GM19438 (cell line): Measurements from ENCODE around the gene NAGPA.
"Not testable (repeated sequence)": the region's sequence is repeated elsewhere in the genome, so short reads cannot be mapped to it uniquely, and the experiment has no call there.

Experiments used
- ATAC-seq: cut with Tn5 transposase; IDR thresholded peaks from one replicate; pipeline ENCODE4 v1.9.1; 2021; ENCODE audit warnings: low read depth; ENCODE audit not compliant: unreplicated experiment

NAGPA gene, protein sequence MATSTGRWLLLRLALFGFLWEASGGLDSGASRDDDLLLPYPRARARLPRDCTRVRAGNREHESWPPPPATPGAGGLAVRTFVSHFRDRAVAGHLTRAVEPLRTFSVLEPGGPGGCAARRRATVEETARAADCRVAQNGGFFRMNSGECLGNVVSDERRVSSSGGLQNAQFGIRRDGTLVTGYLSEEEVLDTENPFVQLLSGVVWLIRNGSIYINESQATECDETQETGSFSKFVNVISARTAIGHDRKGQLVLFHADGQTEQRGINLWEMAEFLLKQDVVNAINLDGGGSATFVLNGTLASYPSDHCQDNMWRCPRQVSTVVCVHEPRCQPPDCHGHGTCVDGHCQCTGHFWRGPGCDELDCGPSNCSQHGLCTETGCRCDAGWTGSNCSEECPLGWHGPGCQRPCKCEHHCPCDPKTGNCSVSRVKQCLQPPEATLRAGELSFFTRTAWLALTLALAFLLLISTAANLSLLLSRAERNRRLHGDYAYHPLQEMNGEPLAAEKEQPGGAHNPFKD

DNA sequence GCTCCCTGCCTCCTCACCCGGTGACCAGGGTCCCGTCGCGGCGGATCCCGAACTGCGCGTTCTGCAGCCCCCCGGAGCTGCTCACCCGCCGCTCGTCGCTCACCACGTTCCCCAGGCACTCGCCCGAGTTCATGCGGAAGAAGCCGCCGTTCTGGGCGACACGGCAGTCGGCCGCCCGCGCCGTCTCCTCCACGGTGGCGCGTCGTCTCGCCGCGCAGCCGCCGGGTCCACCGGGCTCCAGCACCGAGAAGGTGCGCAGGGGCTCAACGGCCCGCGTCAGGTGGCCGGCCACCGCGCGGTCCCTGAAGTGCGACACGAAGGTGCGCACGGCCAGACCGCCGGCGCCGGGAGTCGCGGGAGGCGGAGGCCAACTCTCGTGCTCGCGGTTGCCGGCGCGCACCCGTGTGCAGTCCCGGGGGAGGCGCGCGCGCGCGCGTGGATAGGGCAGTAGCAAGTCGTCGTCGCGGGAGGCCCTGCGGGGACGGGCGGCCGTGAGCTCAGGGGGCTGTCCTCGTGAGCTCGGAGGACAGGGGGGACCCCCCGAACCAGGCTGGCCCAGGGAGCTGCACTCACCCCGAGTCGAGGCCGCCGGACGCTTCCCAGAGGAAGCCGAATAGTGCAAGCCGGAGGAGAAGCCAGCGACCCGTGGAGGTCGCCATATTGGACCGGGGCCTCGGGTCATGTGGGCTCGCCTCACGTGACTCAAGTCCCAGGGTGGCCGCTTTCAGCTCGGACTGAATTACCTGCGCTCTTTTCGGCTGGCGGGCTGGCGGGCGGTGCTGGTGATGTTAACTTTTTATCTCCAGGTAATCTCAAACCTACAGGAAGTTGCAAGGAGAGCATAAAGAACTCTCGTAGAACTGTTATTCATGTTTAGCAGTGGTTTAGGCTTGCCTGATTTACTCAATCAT is at the start of gene NAGPA:
NAGPA (minus strand) TSS at position 680 of the 911 bp plus-strand sequence; CDS start at position 659, 21 bp downstream.
- peak; percentile 96 for ATAC-seq

DNA sequence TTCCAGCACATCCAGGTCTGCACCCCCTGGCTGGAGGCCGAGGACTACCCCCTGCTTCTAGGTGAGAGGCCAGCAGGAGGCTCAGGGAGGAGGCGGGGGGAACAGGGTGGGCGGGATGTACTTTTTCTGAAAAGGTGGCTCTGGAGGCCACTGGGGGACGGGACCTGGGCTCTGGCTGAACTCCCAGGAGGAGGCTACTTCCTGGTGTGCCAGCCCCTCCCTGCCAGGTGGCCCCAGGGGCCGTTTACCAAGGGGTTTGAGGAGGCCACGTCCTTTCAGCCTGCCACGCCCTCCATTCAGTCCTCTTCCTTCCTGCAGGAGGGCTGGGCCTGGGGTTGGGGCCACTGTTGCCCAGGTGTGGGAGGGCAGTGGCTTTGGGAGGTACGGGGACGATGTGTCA is 47.3 kb upstream of the NAGPA start:
- not testable (repeated sequence) for ATAC-seq

DNA sequence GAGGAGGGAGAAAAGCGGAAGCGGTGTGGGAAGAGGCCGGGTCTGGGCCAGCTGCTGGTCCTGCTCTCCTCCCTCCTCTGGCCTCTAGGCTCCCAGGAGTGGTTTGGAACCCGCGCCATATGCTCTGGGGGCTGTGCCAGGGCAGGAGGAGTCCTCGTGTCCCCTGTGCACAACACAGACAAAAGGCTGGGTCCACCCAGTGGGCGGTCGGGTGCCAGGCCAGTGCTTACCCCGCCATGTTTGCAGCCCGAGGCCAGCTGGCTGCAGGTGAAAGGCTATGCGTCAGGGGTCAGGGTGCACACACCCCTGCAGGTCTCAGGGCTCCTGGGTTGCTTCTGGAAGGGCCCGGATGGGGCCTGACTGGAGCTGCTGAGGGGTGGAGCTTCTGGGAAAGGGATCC is 46.7 kb upstream of the NAGPA start:
- ATAC-seq: not testable (repeated sequence)

DNA sequence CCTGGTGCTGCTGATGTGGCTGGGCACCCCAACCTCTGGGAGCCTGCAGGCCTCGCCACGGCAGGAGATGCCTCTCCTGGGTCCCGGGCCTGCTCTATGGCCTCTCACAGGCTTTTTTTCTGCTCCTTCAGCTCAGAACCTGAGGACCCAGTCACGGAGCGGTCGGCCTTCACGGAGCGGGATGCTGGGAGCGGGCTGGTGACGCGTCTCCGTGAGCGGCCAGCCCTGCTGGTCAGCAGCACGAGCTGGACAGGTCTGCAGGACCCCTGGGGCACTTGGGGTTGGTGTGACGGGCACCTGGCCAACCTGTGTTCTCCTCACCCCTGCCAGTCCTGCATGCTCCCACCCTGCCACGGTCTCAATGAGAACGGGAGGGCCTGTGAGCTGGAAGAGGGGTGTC is 44.9 kb upstream of the NAGPA start:
- ATAC-seq: no peak

DNA sequence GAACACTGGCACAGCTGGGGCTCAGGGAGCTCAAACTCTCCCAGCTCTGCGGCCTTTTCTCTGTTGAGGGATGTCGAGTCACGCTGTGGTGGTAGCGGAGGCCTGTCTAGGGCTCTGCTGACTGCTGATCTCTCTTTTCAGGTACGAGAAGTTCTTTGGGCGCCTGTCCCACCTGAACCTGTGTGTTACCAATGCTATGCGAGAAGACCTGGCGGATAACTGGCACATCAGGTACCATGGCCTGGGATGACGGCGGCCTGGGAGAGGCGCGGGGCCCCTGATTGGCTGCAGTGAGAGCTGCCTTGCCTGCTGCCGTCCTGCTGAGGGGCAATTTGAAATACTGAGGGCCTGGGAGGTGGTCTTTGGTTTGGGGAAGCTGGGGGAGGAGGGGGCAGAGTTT is 43.6 kb upstream of the NAGPA start:
- ATAC-seq: no peak

DNA sequence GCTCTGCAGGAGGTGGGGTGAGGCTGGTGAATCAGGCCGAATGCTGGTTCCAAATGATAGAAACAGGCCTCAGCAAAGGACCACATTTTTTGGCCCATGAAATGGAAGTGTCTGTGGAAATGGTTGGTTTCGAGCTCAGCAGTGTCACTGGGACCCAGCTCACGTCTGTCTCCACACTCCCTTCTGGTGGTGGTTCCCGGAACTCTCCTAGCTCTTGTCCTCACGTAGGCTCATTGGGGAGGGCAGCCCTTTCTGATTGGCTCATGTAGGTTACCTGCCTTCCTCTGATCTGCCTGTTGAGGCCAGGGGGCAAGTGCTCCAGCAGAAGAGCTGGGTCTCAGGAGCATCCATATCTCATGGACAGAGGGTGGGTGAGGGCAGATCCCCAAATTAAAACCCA is 41.9 kb upstream of the NAGPA start:
- ATAC-seq: no peak

DNA sequence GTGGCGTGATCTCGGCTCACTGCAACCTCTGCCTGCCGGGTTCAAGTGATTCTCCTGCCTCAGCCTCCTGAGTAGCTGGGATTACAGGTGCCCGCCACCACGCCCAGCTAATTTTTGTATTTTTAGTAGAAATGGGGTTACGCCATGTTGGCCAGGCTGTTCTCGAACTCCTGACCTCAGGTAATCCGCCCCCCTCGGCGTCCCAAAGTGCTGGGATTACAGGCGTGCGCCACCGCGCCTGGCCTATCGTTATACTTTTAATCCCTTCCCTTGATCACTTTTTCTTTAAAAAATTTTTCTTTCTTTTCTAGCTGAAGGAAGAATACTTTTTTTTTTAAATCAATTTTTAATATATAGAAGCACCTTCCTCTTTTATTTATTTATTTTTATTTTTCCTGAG is 40.0 kb upstream of the NAGPA start:
- ATAC-seq: not testable (repeated sequence)

DNA sequence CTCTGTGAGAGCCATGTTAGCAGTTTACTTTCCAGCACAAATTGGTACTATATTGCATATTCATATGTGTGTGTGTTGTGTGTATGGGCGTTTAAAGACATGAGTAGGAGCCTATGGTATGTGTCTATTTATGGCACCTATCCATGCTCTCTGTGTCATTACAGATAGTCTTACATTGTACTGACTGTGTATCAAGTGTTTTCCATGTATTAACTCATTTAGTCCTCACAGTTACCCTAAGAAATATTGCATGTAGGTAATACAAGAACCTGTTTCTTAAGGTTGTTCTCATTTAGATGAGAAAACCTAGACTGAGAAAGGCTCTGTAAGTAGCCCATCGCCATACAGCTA is 39.5 kb upstream of the NAGPA start:
- no peak for ATAC-seq

DNA sequence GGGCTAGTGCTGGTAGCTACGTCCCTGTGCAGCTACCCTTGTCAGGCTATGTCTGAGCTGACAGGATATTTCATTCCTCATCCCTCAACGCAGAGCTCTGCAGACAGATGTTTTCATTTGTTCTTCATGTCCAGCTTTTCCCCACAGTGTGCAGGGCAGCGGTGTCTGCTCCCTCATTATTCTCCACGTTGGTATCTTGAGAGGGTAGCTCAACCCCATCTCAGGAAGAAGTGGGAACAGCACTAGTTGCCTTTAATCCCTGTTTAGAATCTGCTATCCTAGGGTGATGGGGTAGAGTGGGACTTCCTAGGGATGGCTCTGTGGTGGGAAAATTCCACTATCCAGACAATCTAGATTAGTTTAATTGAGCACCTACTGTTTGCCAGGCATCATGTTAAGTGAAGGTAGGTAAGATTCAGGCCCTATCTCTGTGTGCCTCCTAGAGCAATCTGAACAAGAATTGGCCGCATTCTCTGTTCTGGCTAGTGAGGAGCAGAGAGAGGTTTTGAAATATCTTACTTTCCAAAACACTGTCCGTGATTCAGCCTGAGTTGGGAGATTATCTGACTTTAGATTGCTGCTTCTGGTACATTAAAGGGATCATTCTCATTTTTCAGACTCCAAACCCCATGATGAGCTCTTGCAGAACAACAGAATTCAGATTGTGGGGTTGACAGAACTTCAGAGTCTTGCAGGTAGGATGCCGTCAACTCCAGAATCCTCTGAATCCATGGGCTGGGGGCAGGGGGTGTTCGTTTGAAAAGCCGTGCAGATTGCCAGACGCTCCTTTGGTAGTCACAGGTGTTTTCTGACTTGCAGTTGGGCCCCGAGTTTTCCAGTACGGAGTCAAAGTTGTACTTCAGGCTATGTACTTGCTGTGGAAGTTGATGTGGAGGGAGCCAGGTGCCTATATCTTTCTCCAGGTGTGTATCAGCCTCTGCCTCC is 38.9 kb upstream of the NAGPA start:
- peak; percentile 15 for ATAC-seq

DNA sequence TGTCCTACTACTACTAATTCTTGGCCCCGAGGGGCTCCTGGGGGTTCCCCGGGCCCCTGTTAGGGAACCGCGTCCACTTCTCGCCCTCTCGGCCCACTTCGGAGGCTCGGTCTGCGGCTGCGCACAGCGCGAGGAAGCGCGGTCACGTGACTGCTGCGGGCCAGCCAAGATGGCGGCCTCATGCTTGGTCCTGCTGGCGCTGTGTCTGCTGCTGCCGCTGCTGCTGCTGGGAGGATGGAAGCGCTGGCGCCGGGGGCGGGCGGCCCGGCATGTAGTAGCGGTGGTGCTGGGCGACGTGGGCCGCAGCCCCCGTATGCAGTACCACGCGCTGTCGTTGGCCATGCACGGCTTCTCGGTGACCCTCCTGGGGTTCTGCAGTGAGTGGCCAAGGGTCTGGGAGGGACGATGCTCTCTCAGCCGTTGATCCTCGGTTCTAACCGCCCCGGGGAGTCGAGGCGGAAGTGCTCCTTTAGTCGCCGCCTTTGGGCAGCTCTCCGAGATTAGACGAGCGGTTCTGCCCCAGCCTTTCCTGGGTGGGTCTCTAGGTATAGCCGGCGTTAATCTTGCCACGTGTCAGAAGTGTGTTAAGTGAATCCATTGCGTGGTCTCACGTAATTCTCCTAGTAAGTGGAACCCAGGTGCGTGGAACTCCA is 38.1 kb upstream of the NAGPA start, which contains the start of gene ALG1:
ALG1 (plus strand) TSS at position 163 of the 653 bp plus-strand sequence; CDS start at position 170, 7 bp downstream.
- peak; percentile 79 for ATAC-seq

DNA sequence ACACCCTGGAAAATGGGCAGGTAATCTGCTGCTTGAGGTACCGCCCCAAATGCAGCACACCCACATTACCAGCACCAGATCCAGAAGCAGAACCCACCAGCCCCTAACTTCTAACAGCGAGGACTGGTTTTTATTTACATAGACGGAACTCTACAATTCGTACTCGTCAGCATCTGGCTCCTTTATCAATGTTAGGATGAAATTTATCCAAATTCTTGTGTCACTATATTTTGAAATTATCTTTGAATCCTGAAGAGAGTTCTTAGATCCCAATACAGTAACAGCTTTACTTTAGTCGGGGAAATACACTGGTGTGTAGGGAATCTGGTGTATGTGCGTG is 37.6 kb upstream of the NAGPA start:
- no peak for ATAC-seq

DNA sequence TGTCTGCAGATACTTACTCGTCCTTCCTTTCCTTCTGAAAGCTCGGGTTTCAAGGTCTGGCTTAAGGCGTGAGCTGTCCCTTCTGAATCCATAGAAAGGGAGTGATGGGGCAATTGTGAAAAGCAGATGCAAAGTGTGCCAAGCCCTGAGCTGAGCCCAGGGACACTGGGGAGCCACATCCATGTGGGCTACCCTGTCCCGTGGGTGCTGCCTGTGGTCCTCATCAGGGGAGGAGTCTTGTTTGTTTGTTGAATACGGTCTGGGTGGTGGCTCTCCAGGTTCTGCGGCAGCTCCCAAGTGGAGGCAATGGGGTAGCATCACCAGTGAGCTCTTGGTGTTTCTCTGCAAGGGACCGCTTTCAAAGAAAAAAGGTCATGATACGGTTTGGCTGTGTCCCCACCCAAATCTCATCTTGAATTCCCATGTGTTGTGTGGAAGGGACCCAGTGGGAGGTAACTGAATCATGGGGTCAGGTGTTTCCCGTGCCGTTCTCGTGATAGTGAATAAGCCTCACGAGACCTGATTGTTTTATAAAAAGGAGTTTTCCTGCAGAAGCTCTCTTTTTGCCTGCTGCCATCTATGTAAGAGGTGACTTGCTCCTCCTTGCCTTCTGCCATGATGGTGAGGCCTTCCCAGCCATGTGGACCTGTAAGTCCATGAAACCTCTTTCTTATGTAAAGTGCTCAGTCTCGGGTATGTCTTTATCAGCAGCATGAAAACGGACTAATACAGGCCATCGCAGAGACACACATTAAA is 36.9 kb upstream of the NAGPA start:
- ATAC-seq: no peak

DNA sequence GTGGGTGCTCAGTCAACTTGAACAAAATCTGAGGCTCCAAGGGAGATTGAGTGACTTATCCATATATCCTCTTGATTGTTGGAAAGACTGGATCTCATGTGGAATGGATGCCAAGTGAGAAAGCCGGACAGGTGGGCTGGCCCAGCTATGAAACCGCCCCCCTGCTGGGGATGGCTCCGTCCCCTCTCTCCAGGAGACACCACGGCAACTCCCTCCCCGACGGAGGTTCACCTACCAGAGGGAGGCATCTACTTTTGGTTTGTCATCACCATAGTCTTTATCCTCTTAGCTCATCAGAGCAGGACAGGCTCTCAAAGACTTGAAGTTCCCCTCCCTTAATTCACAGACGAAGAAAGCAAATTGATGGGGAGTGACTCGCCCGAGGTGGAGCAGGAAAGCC is 36.1 kb upstream of the NAGPA start:
- ATAC-seq: no peak

DNA sequence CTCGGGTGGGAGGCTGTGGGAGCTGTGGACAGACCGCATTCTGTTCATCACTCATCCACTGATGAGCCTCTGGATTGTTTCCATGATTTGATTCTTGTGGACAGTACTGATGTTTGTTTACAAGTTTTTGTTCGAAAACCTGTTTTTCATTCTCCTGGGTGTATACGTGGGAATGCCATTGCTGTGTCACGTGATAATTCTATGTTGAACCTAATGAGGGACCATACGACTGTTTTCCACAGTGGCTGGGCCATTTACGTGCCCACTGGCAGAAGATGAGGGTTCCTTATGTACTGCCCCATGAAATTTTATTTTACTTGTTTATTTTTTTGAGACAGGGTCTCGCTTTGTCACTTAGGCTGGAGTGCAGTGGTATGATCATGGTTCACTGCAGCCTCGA is 35.3 kb upstream of the NAGPA start:
- ATAC-seq: no peak

DNA sequence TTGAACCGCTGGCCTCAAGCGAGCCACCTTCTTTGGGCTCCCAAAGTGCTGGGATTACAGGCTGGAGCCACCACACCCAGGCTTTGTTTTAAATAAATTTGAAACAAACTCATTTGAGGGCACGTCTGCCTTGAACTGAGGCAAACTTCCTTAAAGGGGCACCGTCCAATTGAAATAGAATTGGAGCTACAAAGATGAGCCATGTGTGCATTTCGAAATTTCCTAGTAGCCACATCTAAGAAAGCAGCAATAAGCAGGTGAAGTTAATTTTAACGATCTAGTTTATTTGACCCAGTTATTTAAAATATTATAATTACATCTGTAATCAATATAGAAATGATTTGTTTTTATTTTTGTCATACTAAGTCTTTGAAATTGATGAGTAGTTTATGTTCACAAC is 32.8 kb upstream of the NAGPA start:
- ATAC-seq: no peak

DNA sequence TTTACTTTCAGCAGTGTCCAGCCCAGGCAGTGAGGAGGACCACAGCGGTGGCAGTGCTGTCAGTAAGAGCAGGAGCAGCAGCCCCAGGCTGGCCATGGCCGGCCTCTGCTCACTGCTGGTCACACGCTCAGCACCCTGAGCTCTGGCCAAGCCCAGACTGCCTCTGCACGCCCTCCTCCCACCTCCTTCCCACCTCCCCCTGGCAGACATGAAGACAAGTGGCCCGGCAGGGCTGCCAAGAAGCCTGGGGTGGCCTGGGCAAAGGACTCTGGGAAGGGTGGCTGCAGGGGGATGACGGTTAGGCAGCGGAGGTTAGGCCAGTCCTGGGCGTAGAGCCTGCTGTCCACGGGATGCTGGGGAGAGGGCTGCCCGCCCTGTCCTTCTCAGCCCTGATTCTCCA is 32.1 kb upstream of the NAGPA start, which contains the start of gene C16orf89:
C16orf89 (minus strand) TSS at position 144 of the 400 bp plus-strand sequence; CDS start at position 96, 48 bp downstream.
- no peak for ATAC-seq

DNA sequence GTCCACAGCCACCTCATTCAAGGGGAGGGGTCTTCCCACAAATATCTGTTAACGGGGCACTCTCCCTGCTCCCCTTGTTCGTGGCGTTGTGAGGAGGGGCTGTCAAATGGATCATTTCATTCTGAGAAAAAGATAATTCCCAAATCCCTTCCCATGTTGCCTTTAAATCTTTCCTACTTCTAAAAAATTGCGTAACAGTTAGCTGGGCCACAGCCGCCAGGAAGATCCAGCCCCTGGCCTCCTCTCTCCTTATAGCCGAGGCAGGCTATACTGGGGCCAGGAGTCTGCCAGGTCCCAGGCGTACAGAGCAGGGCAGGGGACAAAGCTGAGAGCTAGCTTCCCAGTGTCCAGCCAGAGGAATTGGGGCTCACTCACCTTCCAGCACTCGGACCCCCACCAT is 31.6 kb upstream of the NAGPA start:
- ATAC-seq: no peak

DNA sequence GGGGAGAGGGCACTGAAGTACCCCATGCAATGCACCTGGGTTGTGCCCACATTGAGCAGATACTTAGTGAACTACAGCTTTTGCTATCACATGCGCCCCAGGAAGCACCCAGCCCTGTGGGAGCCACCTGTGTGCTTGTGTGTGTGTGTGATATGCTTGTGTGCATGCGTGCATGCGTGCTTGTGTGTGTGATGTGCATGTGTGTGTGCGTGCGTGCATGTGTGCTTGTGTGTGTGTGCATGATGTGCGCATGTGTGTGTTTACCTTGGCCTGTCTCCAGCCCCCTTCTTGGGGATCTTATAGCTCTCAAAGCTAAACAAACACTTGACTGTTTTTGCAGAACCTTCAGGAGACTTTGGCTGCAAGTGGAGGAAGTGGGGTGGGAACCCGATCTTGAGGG is 31.2 kb upstream of the NAGPA start:
- no peak for ATAC-seq
